WTC11 (cell line): ENCODE data around the gene CDKL2. TPM values are rescaled to one million over a fixed set of nuclear protein-coding genes. Genes with fewer than 3 reads are reported as not detected.

Source experiments
- ATAC-seq: fragments of 200-7000 bp; cut with Tn5 transposase; 2 replicates; pipeline ENCODE4 v1.10.0; 2021; ENCODE audit warnings: mild to moderate bottlenecking, moderate library complexity
- CTCF ChIA-PET: fragments of 300-600 bp; sonication (Branson Sonifier 250); formaldehyde crosslinking; loops from one replicate; lab custom pipeline; 2021; ENCODE audit warnings: antibody characterized with exemption; lab: Charles Lee
- POLR2A ChIA-PET: fragments of 350-600 bp; sonication (Branson Sonifier 250); formaldehyde crosslinking; loops from one replicate; lab custom pipeline; 2021; ENCODE audit warnings: antibody characterized with exemption; lab: Charles Lee
- DNase-seq: peaks from one replicate; pipeline ENCODE4 v3.0.0; 2021; ENCODE audit warnings: low spot score
- H3K27ac Mint-ChIP-seq: 2 replicates; pipeline ENCODE4 v1.8.0; 2021; ENCODE audit warnings: mixed read lengths
- H3K27me3 Mint-ChIP-seq: 2 replicates; pipeline ENCODE4 v1.8.0; 2021; ENCODE audit warnings: low read depth, mild to moderate bottlenecking, moderate library complexity, mixed read lengths
- H3K36me3 Mint-ChIP-seq: 2 replicates; pipeline ENCODE4 v1.8.0; 2021; ENCODE audit warnings: mixed read lengths
- H3K4me1 Mint-ChIP-seq: 2 replicates; pipeline ENCODE4 v1.8.0; 2022; ENCODE audit warnings: mixed read lengths
- H3K4me3 Mint-ChIP-seq: 2 replicates; pipeline ENCODE4 v1.8.0; 2021; ENCODE audit warnings: mild to moderate bottlenecking, moderate library complexity, mixed read lengths
- H3K9me3 Mint-ChIP-seq: 2 replicates; pipeline ENCODE4 v1.8.0; 2021; ENCODE audit warnings: mixed read lengths
- CREM ChIP-seq: sonication (generic); formaldehyde crosslinking; IDR thresholded peaks from 2 replicates; pipeline ENCODE4 v1.8.1; 2022; ENCODE audit warnings: mild to moderate bottlenecking, missing genetic modification reagents, moderate library complexity
- ELF4 ChIP-seq: sonication (generic); formaldehyde crosslinking; IDR thresholded peaks from 2 replicates; pipeline ENCODE4 v1.8.1; 2022; ENCODE audit warnings: low read depth, mild to moderate bottlenecking, moderate library complexity, missing genetic modification reagents
- GABPB1 ChIP-seq: sonication (generic); formaldehyde crosslinking; IDR thresholded peaks from 2 replicates; pipeline ENCODE4 v1.8.1; 2023; ENCODE audit warnings: mild to moderate bottlenecking, missing genetic modification reagents
- JAZF1 ChIP-seq: fragments of 250-450 bp; sonication (Bioruptor Pico); IDR thresholded peaks from 2 replicates; pipeline ENCODE4 v1.9.0; 2021; ENCODE audit warnings: moderate library complexity, mild to moderate bottlenecking, inconsistent platforms
- TCF7 ChIP-seq: sonication (generic); formaldehyde crosslinking; IDR thresholded peaks from 2 replicates; pipeline ENCODE4 v1.8.0; 2022; ENCODE audit warnings: mild to moderate bottlenecking, low read depth, missing genetic modification reagents, moderate library complexity
- ZNF138 ChIP-seq: sonication (generic); formaldehyde crosslinking; conservative IDR thresholded peaks from 2 replicates; pipeline ENCODE4 v1.8.1; 2022; ENCODE audit warnings: mild to moderate bottlenecking, moderate library complexity, missing genetic modification reagents
- ZNF232 ChIP-seq: sonication (generic); formaldehyde crosslinking; IDR thresholded peaks from 2 replicates; pipeline ENCODE4 v1.8.0; 2022; ENCODE audit warnings: mild to moderate bottlenecking, missing genetic modification reagents
- ZNF671 ChIP-seq: fragments of 250-450 bp; sonication (Bioruptor Pico); IDR thresholded peaks from 2 replicates; pipeline ENCODE4 v1.8.0; 2021; ENCODE audit warnings: mild to moderate bottlenecking
- total RNA-seq: library from RNA; stranded (reverse); gene quantifications from 3 replicates; pipeline ENCODE4 v1.2.3, GENCODE V29; 2021
- TF ChIP-seq, protein P1 (sequence below): fragments of 250-450 bp; sonication (Bioruptor Pico); IDR thresholded peaks from 2 replicates; pipeline ENCODE4 v1.9.0; 2021; ENCODE audit warnings: mild to moderate bottlenecking, borderline replicate concordance
- TF ChIP-seq, protein P2 (sequence below): sonication (generic); formaldehyde crosslinking; IDR thresholded peaks from 2 replicates; pipeline ENCODE4 v1.8.0; 2022; ENCODE audit warnings: mild to moderate bottlenecking, missing genetic modification reagents
- TF ChIP-seq, protein P3 (sequence below): fragments of 250-450 bp; sonication (Bioruptor Pico); IDR thresholded peaks from 2 replicates; pipeline ENCODE4 v1.8.0; 2021; ENCODE audit warnings: mild to moderate bottlenecking
- TF ChIP-seq, protein P4 (sequence below): sonication (generic); formaldehyde crosslinking; IDR thresholded peaks from 2 replicates; pipeline ENCODE4 v1.8.1; 2023; ENCODE audit warnings: mild to moderate bottlenecking, missing genetic modification reagents, moderate library complexity
- TF ChIP-seq, protein P5 (sequence below): sonication (generic); formaldehyde crosslinking; IDR thresholded peaks from 2 replicates; pipeline ENCODE4 v1.8.1; 2022; ENCODE audit warnings: missing genetic modification reagents, borderline replicate concordance
- TF ChIP-seq, protein P6 (sequence below): fragments of 250-450 bp; sonication (Bioruptor Pico); IDR thresholded peaks from 2 replicates; pipeline ENCODE4 v2.1.2; 2022; ENCODE audit warnings: mild to moderate bottlenecking, moderate library complexity

The CDKL2 gene
- total RNA-seq, 1 experiment from 2014 or later = 1.7 TPM

DNA sequence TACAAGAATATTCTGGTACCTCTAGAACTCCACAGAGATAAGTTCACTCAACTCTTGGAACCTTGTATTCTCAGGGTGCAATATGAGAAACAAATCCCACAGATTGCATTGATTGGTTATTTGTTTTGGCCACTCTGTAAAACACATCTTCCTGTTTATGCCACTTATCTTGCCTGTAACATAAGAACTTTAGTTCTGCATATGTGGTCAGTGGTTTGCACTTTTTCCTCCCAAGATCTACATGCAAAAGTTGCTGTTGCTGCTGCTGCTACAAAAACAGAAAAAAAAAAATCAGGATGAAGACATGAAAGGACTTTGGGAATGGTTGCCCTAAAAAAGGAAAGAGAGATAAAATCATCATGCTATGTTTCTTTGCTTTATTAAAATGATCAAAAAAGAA, 64.8 kb downstream of the CDKL2 start (continued):
- TF ChIP-seq, protein P1, sequence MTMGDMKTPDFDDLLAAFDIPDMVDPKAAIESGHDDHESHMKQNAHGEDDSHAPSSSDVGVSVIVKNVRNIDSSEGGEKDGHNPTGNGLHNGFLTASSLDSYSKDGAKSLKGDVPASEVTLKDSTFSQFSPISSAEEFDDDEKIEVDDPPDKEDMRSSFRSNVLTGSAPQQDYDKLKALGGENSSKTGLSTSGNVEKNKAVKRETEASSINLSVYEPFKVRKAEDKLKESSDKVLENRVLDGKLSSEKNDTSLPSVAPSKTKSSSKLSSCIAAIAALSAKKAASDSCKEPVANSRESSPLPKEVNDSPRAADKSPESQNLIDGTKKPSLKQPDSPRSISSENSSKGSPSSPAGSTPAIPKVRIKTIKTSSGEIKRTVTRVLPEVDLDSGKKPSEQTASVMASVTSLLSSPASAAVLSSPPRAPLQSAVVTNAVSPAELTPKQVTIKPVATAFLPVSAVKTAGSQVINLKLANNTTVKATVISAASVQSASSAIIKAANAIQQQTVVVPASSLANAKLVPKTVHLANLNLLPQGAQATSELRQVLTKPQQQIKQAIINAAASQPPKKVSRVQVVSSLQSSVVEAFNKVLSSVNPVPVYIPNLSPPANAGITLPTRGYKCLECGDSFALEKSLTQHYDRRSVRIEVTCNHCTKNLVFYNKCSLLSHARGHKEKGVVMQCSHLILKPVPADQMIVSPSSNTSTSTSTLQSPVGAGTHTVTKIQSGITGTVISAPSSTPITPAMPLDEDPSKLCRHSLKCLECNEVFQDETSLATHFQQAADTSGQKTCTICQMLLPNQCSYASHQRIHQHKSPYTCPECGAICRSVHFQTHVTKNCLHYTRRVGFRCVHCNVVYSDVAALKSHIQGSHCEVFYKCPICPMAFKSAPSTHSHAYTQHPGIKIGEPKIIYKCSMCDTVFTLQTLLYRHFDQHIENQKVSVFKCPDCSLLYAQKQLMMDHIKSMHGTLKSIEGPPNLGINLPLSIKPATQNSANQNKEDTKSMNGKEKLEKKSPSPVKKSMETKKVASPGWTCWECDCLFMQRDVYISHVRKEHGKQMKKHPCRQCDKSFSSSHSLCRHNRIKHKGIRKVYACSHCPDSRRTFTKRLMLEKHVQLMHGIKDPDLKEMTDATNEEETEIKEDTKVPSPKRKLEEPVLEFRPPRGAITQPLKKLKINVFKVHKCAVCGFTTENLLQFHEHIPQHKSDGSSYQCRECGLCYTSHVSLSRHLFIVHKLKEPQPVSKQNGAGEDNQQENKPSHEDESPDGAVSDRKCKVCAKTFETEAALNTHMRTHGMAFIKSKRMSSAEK (CRISPR knock-in tag) = no peak
- TF ChIP-seq, protein P2, sequence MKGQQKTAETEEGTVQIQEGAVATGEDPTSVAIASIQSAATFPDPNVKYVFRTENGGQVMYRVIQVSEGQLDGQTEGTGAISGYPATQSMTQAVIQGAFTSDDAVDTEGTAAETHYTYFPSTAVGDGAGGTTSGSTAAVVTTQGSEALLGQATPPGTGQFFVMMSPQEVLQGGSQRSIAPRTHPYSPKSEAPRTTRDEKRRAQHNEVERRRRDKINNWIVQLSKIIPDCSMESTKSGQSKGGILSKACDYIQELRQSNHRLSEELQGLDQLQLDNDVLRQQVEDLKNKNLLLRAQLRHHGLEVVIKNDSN (CRISPR knock-in tag) = no peak
- TF ChIP-seq JAZF1 (CRISPR knock-in tag) = no peak
- no peak for TF ChIP-seq TCF7 (CRISPR knock-in tag)
- TF ChIP-seq ZNF138 (CRISPR knock-in tag) = no peak
- no peak for TF ChIP-seq ELF4 (CRISPR knock-in tag)
- TF ChIP-seq ZNF232 (CRISPR knock-in tag) = no peak
- no peak for TF ChIP-seq GABPB1 (CRISPR knock-in tag)

DNA sequence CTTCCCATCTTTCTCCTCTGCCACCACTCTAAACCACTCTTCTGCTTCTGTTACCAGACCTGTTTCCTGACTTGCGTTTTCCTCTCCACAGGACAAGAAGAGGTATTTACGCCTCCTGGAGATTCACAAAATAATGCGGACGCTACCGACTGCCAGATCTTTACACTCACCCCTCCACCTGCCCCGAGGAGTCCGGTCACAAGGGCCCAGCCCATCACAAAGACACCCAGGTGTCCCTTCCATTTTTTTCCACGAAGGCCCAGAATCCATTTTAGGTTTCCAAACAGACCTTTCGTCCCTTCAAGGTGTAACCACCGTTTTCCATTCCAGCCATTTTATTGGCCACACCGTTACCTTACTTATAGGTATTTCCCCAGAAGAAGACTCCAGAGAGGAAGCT, 66.3 kb downstream of the CDKL2 start:
- Mint-ChIP-seq H3K27ac (no peak overlapping the region), H3K4me1 (peaks cover 12% of the 10 kb centered on the region), H3K9me3 (peaks cover 19% of the 10 kb centered on the region), H3K4me3 (no peak overlapping the region), H3K36me3 (peaks cover 17% of the 10 kb centered on the region), H3K27me3 (peaks cover 7% of the 10 kb centered on the region)
- POLR2A ChIA-PET = no interaction called here
- no peak for DNase-seq
- TF ChIP-seq ZNF232 (CRISPR knock-in tag) (no peak), ZNF671 (CRISPR knock-in tag) (no peak), CREM (CRISPR knock-in tag) (no peak)
- TF ChIP-seq, protein P3, sequence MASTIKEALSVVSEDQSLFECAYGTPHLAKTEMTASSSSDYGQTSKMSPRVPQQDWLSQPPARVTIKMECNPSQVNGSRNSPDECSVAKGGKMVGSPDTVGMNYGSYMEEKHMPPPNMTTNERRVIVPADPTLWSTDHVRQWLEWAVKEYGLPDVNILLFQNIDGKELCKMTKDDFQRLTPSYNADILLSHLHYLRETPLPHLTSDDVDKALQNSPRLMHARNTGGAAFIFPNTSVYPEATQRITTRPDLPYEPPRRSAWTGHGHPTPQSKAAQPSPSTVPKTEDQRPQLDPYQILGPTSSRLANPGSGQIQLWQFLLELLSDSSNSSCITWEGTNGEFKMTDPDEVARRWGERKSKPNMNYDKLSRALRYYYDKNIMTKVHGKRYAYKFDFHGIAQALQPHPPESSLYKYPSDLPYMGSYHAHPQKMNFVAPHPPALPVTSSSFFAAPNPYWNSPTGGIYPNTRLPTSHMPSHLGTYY (CRISPR knock-in tag) = no peak
- TF ChIP-seq, protein P4, sequence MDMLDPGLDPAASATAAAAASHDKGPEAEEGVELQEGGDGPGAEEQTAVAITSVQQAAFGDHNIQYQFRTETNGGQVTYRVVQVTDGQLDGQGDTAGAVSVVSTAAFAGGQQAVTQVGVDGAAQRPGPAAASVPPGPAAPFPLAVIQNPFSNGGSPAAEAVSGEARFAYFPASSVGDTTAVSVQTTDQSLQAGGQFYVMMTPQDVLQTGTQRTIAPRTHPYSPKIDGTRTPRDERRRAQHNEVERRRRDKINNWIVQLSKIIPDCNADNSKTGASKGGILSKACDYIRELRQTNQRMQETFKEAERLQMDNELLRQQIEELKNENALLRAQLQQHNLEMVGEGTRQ = no peak
- TF ChIP-seq, protein P5, sequence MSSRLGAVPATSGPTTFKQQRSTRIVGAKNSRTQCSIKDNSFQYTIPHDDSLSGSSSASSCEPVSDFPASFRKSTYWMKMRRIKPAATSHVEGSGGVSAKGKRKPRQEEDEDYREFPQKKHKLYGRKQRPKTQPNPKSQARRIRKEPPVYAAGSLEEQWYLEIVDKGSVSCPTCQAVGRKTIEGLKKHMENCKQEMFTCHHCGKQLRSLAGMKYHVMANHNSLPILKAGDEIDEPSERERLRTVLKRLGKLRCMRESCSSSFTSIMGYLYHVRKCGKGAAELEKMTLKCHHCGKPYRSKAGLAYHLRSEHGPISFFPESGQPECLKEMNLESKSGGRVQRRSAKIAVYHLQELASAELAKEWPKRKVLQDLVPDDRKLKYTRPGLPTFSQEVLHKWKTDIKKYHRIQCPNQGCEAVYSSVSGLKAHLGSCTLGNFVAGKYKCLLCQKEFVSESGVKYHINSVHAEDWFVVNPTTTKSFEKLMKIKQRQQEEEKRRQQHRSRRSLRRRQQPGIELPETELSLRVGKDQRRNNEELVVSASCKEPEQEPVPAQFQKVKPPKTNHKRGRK = no peak
- TF ChIP-seq, protein P6, sequence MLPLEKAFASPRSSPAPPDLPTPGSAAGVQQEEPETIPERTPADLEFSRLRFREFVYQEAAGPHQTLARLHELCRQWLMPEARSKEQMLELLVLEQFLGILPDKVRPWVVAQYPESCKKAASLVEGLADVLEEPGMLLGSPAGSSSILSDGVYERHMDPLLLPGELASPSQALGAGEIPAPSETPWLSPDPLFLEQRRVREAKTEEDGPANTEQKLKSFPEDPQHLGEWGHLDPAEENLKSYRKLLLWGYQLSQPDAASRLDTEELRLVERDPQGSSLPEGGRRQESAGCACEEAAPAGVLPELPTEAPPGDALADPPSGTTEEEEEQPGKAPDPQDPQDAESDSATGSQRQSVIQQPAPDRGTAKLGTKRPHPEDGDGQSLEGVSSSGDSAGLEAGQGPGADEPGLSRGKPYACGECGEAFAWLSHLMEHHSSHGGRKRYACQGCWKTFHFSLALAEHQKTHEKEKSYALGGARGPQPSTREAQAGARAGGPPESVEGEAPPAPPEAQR (CRISPR knock-in tag) = no peak
- CTCF ChIA-PET = no interaction called here
- no peak; the same call in 1 of the 2 replicates for ATAC-seq
